ENCODE measurements around the gene SEMA3B. TPM values are rescaled to one million over a fixed set of nuclear protein-coding genes. Genes with fewer than 3 reads are reported as not detected.

Gene SEMA3B
- total and polyA plus RNA-seq, 12 donors = 14.9 to 46.7 (median 21.9) TPM

DNA sequence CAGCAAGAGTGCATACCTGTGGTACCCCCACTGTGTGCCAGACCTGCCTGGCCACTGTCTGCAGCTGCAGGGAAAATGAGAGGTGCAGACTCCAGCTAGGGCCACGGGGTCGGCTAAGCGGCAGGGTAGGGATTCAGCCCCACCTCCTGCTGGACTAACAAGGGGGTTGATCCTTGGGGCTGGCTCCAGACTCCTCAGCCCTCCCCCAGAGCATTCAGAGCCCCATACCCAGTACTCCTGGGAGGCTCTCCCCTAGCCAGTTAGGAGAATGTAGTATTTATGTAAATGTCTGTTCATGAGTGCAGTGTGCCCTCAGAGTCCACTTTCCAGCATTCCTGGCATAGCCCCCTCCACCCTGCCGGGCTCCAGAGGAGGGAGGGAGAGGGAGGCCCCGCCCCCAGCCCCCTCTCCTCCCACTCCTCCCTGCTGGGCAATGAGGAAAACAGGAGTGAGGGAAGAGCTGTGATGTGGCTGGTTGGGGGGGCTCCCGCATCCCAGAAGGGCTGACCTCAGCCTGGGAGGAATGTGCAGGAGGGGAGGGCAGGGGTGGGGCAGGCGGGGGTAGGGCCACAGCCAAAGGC, 4.5 kb upstream of the SEMA3B start:
- Histone ChIP-seq H3K9me3 (no peaks in the 10 kb centered on the region), H3K4me3 (peak overlapping the region in 1 of 10 donors; percentile 7), H3K27ac (peak overlapping the region; percentile 61 to 98 (median 92)), H3K4me1 (peaks cover 36 to 81% (median 70%) of the 10 kb centered on the region in 9 donors), H3K36me3 (peaks cover 0 to 3% (median 0%) of the 10 kb centered on the region in 9 donors), H3K27me3 (peaks cover 0 to 14% (median 0%) of the 10 kb centered on the region in 7 donors)
- intact Hi-C loops (cut with DNase I) = loop anchor here in 1 of 10 donors (10.0 kb wide), 1 partner anchor 60 kb away; the partner anchor contains the start of genes HYAL2 and TUSC2
- 8 to 9% methylated on average over 7 of the region's 7 CpGs for WGBS, 2 donors
- no peak for TF ChIP-seq CTCF (IDR thresholded peaks at IDR 0.05)
- ATAC-seq = peak; percentile 2 to 69 (median 52)
- peak; percentile 70 to 86 for DNase-seq

DNA sequence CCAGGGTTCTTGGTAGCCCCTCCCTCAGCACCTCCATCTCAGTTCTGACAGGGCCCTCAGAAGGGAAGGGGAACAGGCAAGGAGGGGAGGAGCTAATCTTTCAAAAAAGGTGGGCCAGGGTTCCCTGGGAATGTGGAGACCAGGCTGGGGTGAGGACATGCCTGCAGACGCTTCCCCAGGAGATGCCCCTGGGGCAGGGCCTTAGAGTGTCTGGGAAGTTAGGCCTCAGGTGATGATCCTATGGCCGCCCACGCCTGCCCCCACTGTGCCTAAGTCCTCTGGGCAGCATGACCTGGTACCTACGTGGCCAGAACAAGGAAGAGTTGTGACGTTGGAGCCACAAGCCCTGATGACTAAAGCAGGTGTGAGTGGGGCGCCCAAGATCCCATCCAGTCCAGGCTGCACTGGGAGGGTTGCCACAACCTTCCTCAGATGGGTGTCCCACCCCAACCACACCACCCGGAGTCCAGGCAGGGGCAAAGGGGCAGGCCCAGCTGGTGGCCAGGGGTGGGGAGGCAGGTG, 3.9 kb upstream of the SEMA3B start:
- Histone ChIP-seq H3K27me3 (peaks cover 0 to 14% (median 0%) of the 10 kb centered on the region in 7 donors), H3K36me3 (no peaks in the 10 kb centered on the region), H3K27ac (peak overlapping the region; percentile 61 to 98 (median 92)), H3K4me3 (no peak overlapping the region), H3K9me3 (no peaks in the 10 kb centered on the region), H3K4me1 (peaks cover 32 to 82% (median 66%) of the 10 kb centered on the region in 9 donors)
- 55 to 67% methylated on average over 7 of the region's 7 CpGs for WGBS, 2 donors
- TF ChIP-seq CTCF (IDR thresholded peaks at IDR 0.05) = no peak
- DNase-seq (peak in 1 of 2 donors; percentile 21), ATAC-seq (peak in 1 of 8 donors; percentile 0)
- intact Hi-C loops (cut with DNase I) = loop anchor here in 1 of 10 donors (10.0 kb wide), 1 partner anchor 60 kb away; the partner anchor contains the start of genes HYAL2 and TUSC2

DNA sequence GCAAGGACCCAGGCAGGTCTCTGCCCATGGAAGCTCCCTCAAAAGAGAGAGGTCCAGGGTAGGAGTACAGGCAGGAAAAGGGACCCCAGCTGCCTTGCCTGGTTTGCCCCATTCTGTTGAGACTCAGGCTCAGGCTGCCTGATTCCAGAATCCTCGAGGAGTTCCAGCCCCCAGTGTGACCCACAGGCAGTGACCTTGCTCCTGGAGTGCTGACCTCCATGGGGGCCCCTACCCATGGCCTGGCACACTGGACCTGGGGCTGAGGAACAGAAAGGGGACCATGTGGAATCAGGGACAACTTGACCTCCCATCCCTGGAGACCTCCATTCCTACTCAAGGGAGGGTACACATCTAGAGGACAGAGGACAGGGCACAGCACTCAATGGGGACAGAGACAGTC, 3.4 kb upstream of the SEMA3B start:
- peaks cover 29 to 81% (median 64%) of the 10 kb centered on the region in 9 donors for H3K4me1 ChIP-seq
- intact Hi-C loops (cut with DNase I) = loop anchor here in 1 of 10 donors (10.0 kb wide), 1 partner anchor 59 kb away; the partner anchor contains the start of genes HYAL2 and TUSC2
- DNase-seq (no peak), ATAC-seq (no peak)
- H3K4me3 ChIP-seq = no peak overlapping the region
- TF ChIP-seq CTCF (IDR thresholded peaks at IDR 0.05) = no peak
- H3K36me3 ChIP-seq = no peaks in the 10 kb centered on the region
- no peaks in the 10 kb centered on the region for H3K9me3 ChIP-seq
- peaks cover 0 to 14% (median 0%) of the 10 kb centered on the region in 7 donors for H3K27me3 ChIP-seq
- peak overlapping the region; percentile 61 to 98 (median 92) for H3K27ac ChIP-seq
- 66 to 69% methylated on average over 1 of the region's 1 CpG for WGBS, 2 donors

DNA sequence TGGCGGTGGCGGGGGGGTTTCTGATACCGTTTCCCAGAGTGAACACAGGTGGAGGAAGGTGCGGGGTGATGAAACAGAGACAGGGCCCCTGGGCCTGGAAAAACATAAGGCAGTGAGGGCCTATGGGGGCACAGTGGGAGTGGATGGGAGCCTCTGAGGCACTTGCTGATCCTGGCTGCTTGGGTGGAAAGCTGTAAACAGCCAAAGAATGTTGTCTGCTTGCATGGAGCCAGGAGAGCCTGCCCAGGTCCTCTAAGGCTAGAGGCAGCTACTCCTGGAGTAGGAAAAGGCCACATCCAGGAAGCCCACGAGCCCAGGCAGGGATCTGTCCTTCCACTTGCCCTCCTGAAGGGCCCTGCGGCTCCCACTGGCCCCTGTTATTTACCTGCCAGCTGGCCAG, 2.9 kb upstream of the SEMA3B start:
- H3K27me3 ChIP-seq = peaks cover 0 to 14% (median 0%) of the 10 kb centered on the region in 7 donors
- H3K4me3 ChIP-seq = peak overlapping the region in 5 of 10 donors; percentile 47 to 71 (median 68)
- no peaks in the 10 kb centered on the region for H3K9me3 ChIP-seq
- 73 to 84% methylated on average over 6 of the region's 6 CpGs for WGBS, 2 donors
- peak overlapping the region in 9 of 10 donors; percentile 24 to 98 (median 94) for H3K27ac ChIP-seq
- no peak for DNase-seq
- H3K4me1 ChIP-seq = peaks cover 25 to 76% (median 60%) of the 10 kb centered on the region in 9 donors
- ATAC-seq = no peak
- no peaks in the 10 kb centered on the region for H3K36me3 ChIP-seq
- no peak for TF ChIP-seq CTCF (IDR thresholded peaks at IDR 0.05)
- intact Hi-C loops (cut with DNase I) = loop anchor here in 1 of 10 donors (10.0 kb wide), 1 partner anchor 59 kb away; the partner anchor contains the start of genes HYAL2 and TUSC2

Measured in heart right ventricle (tissue), 16 donors.